Left lung (tissue), 10 donors: ENCODE data around the gene MICAL3. TPM values are rescaled to one million over a fixed set of nuclear protein-coding genes. Genes with fewer than 3 reads are reported as not detected.
A peak's percentile ranks its signal among the peaks of the same experiment; 100 is the strongest.

ENCODE experiments used
- ATAC-seq: fragments of 200-7000 bp; cut with Tn5 transposase; one replicate; pipeline ENCODE4 v1.9.1; 2020; ENCODE audit warnings: moderate library complexity
- DNase-seq, 4 donors: peaks; one replicate each; pipeline ENCODE4 v3.0.0-alpha.2; 2013 to 2020
- H3K27ac ChIP-seq, 2 donors: fragments of 200-600 bp; sonication (generic) in 1 of 2; one replicate each; pipeline versions ENCODE4 v1.5.0 to v1.8.0; 2020 to 2021
- H3K27me3 ChIP-seq, 2 donors: fragments of 200-600 bp; sonication (generic) in 1 of 2; one replicate each; pipeline versions ENCODE4 v1.5.0 to v1.8.0; 2020 to 2021
- H3K36me3 ChIP-seq, 2 donors: fragments of 200-600 bp; sonication (generic) in 1 of 2; one replicate each; pipeline versions ENCODE4 v1.5.0 to v1.8.0; 2020 to 2021
- H3K4me1 ChIP-seq, 2 donors: fragments of 200-600 bp; one replicate each; pipeline ENCODE4 v1.8.0; 2021
- H3K4me3 ChIP-seq, 2 donors: fragments of 200-600 bp; sonication (generic) in 1 of 2; one replicate each; pipeline versions ENCODE4 v1.5.0 to v1.8.0; 2020 to 2021; ENCODE audit warnings: mild to moderate bottlenecking in 1 of 2
- H3K9me3 ChIP-seq, 2 donors: fragments of 200-600 bp; sonication (generic) in 1 of 2; one replicate each; pipeline versions ENCODE4 v1.5.0 to v1.8.0; 2020 to 2021
- CTCF ChIP-seq, 2 donors: fragments of 200-600 bp; sonication (generic) in 1 of 2; IDR thresholded peaks; one replicate each; pipeline versions ENCODE4 v1.5.0 to v1.8.0; 2021; ENCODE audit warnings: antibody characterized with exemption in 2 of 2
- intact Hi-C, 2 donors: fragments of 100-400 bp; cut with DNase I; formaldehyde crosslinking; loops; one replicate each; pipeline versions ENCODE4 v1.11.2 to v1.14.2; 2022
- polyA plus RNA-seq, 6 donors: library from polyadenylated mRNA; unstranded; fragments of 120-200 nt; gene quantifications; one replicate each; pipeline ENCODE4 v1.2.1, GENCODE V29; 2013; ENCODE audit not compliant: insufficient read length in 6 of 6
- total RNA-seq, 2 donors: library from RNA; stranded (reverse); fragmentation: NEBNext Ultra II Directional; extraction: Animal tissue kit (Norgen Biotek cat#: 25700); gene quantifications; one replicate each; pipeline ENCODE4 v1.2.1, GENCODE V29; 2021
- donor health status: DM: no; HTN: yes; CAD: no.
- donor health status: DM: no; HTN: no; CAD: no.

The MICAL3 gene
- total and polyA plus RNA-seq, 8 donors: 24.9 to 64.8 (median 56.2) TPM

GRCh38 chr22:17864398-17865182, 159.8 kb downstream of the MICAL3 start:
- H3K4me1 ChIP-seq: peaks cover 0 to 4% of the 10 kb centered on the region in 2 donors
- H3K27ac ChIP-seq: no peak overlapping the region
- H3K9me3 ChIP-seq: no peaks in the 10 kb centered on the region
- peaks cover 0 to 42% of the 10 kb centered on the region in 2 donors for H3K36me3 ChIP-seq
- no peak for ATAC-seq
- intact Hi-C loops: no loop called here
- no peak for TF ChIP-seq CTCF (IDR thresholded peaks at IDR 0.05)
- H3K27me3 ChIP-seq: no peaks in the 10 kb centered on the region
- DNase-seq: peak in 1 of 4 donors; percentile 75
- no peak overlapping the region for H3K4me3 ChIP-seq

DNA sequence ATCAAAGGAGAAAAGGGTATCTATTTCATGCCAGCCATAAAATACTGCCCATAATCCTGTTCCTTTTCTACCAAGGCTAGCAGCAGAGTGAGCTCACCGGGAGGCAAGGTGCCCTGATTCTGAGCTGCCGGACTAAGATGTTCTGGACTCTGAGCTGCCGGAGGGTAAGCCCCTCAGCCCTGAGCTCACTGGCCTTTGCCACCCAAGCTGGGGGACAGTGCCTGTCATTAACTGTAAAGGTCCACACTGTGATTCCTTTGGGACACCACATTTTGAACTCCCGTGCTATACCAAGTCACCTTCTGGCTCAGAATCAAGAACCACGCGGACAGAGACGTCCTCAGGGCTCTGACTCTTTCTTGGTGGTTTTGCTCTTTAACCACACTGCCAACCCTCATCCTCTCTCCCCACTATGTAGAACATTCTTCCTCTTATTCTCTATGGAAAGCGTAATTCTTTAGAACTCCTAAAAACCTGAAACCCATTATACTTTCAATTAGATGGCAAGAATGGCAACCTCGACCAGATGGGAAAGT, 161.6 kb downstream of the MICAL3 start:
- peak in 1 of 4 donors; percentile 24 for DNase-seq
- Histone ChIP-seq H3K27me3 (no peaks in the 10 kb centered on the region), H3K4me3 (no peak overlapping the region), H3K27ac (no peak overlapping the region), H3K36me3 (peaks cover 0 to 36% of the 10 kb centered on the region in 2 donors), H3K9me3 (no peaks in the 10 kb centered on the region), H3K4me1 (peaks cover 0 to 4% of the 10 kb centered on the region in 2 donors)
- intact Hi-C loops: no loop called here
- no peak for TF ChIP-seq CTCF (IDR thresholded peaks at IDR 0.05)
- no peak for ATAC-seq

- no peak for ATAC-seq
- Histone ChIP-seq H3K4me1 (no peaks in the 10 kb centered on the region), H3K4me3 (no peak overlapping the region), H3K27ac (no peak overlapping the region), H3K36me3 (peaks cover 0 to 36% of the 10 kb centered on the region in 2 donors), H3K9me3 (no peaks in the 10 kb centered on the region), H3K27me3 (no peaks in the 10 kb centered on the region)
- intact Hi-C loops: no loop called here
- TF ChIP-seq CTCF (IDR thresholded peaks at IDR 0.05): no peak
- DNase-seq: peak in 1 of 4 donors; percentile 17
These were observed 162.5 kb downstream of the MICAL3 start for GRCh38 chr22:17861909-17862308.

GRCh38 chr22:17860220-17860965, 164.0 kb downstream of the MICAL3 start:
- no peak overlapping the region for H3K27ac ChIP-seq
- H3K27me3 ChIP-seq: no peaks in the 10 kb centered on the region
- H3K9me3 ChIP-seq: no peaks in the 10 kb centered on the region
- TF ChIP-seq CTCF (IDR thresholded peaks at IDR 0.05): no peak
- intact Hi-C loops: no loop called here
- DNase-seq: peak in 1 of 4 donors; percentile 58
- H3K36me3 ChIP-seq: peaks cover 0 to 29% of the 10 kb centered on the region in 2 donors
- H3K4me3 ChIP-seq: no peak overlapping the region
- no peaks in the 10 kb centered on the region for H3K4me1 ChIP-seq
- ATAC-seq: no peak

DNA sequence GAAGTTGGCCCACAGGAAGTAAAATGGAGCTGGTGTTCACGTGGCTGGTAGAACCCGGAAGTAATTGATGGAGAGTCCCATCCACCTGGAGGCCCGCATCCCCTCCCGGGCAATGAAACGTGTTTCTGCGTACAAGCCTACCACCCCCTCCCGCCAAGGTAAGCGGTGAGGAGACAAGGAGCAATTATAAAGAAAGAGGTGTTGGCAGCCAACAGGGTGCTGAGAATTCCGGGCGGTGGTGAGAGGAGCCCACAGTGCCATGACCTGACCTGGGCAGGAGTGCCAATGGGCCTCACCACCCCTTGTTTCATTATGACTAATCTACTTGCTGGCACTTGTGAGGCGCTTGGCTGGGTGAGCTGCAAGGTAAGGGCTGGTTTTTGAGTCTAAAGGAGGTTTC, 166.3 kb downstream of the MICAL3 start:
- TF ChIP-seq CTCF (IDR thresholded peaks at IDR 0.05): no peak
- Histone ChIP-seq H3K9me3 (no peaks in the 10 kb centered on the region), H3K4me3 (no peak overlapping the region), H3K4me1 (no peaks in the 10 kb centered on the region), H3K27ac (no peak overlapping the region), H3K36me3 (peaks cover 0 to 6% of the 10 kb centered on the region in 2 donors), H3K27me3 (no peaks in the 10 kb centered on the region)
- peak in 1 of 4 donors; percentile 31 for DNase-seq
- peak; percentile 70 for ATAC-seq
- intact Hi-C loops: no loop called here
